NCI-H2227 (cell line): ENCODE results near the gene TRIM14.

Experiments used
- DNase-seq: peaks from one replicate; lab custom pipeline; 2025; ENCODE audit not compliant: unreplicated experiment; lab: John Stamatoyannopoulos, UW

TRIM14 gene, protein sequence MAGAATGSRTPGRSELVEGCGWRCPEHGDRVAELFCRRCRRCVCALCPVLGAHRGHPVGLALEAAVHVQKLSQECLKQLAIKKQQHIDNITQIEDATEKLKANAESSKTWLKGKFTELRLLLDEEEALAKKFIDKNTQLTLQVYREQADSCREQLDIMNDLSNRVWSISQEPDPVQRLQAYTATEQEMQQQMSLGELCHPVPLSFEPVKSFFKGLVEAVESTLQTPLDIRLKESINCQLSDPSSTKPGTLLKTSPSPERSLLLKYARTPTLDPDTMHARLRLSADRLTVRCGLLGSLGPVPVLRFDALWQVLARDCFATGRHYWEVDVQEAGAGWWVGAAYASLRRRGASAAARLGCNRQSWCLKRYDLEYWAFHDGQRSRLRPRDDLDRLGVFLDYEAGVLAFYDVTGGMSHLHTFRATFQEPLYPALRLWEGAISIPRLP

DNA sequence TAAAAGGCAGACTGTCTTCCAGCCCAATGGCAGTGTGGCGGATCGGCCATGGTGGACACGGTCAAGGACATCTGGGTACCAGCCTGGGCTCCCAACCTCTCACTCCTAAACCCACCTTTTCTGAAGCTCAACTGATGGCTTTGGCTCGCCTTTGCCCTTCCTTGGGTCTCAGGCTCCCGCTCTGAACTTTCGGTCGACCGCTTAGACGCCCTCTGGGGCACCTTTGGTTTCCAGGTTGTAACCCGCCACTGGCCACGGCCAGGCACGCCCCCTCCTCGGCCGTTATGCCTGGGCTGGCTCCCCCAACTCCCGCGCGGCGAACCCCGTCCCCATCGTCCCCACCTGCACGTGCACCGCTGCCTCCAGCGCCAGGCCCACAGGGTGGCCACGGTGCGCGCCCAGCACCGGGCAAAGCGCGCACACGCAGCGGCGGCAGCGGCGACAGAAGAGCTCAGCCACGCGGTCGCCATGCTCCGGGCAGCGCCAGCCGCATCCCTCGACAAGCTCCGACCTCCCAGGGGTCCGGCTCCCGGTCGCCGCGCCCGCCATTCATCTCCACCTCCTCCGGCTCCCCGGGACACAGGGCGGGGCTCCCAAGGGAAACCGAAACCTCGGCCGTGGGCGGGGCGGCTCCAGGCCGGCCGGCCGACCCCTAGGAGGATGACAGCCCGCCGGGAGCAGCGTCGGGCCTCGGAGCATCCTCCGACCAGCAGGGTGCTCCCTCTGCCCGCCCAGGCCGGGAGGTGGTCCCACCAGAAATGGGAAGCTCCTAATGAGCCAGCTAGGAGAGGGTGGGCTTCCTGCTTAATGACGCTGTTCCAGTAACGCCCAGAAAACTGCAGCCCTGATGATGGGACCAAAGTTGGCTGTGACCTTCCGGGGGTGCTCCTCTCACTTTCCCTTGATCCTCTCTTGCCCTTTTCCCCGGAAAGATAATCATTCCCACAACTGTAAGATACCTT, at the start of gene TRIM14:
Gene TRIM14 (minus strand): TSS at position 583 of the 962 bp plus-strand sequence. CDS start 34 bp downstream, at position 549.
- peak; percentile 53 for DNase-seq

DNA sequence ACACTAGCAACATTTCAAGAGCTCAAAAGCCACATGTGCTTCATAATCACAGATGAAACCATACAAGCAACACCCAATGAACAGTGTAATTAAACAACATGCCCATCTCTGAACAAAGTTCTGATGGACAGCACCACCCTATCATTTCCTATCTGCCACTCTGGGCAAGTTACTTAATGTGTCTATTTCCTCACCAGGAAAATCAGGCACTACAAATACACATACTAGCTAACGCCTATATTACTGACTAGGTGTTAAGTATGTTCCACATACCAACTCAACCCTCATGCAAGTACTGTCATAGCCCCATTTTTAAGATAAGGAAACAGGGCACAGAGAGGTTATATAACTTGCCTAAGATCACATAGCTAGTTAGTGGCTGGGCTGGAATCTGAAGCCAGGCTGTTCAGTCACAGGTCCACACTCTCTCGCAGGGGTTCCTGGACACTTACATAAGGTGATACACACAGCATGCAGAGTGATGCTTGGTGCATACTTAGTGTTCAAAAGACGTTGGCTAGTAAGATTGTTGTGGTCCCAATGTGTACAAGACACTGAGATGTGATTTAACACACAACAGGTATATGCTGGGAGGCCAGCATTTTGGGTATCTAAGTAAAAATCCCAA, 49.2 kb upstream of the TRIM14 start:
- DNase-seq, result no peak

DNA sequence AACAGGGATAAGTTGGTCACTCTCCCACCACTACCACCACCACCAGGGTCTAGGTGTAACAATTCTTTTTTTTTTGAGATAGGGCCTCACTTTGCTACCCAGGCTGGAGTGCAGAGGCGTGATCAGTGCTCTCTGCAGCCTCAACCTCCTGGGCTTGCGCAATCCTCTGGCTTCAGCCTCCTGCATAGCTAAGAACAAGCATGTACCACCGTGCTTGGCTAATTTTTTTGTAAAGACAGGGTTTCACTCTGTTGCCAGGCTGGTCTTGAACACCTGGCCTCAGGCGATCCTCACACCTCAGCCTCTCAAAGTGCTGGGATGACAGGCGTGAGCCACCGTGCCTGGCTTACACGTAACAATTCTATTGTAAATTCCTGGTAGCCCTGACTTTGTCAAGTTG, 45.9 kb upstream of the TRIM14 start:
- DNase-seq, result no peak

DNA sequence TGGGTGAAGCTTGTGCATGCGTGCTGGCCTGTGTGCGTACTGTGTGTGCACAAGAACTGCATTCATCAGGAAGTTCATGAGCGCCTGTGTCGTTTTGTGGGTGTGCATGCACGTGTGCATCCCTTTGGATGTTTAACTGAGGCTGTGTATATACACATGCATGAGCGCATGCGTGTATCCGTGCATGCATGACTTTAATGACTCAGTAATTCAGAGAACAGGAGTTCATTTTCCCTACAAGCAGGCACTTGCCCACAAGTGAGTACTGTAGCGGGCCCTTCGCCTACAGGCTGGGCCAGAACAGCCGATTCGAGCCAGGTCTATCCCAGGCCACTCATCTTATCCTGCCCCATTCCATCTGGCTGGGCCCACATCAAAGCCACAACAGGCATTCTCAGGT, 43.6 kb upstream of the TRIM14 start:
- DNase-seq, result no peak

DNA sequence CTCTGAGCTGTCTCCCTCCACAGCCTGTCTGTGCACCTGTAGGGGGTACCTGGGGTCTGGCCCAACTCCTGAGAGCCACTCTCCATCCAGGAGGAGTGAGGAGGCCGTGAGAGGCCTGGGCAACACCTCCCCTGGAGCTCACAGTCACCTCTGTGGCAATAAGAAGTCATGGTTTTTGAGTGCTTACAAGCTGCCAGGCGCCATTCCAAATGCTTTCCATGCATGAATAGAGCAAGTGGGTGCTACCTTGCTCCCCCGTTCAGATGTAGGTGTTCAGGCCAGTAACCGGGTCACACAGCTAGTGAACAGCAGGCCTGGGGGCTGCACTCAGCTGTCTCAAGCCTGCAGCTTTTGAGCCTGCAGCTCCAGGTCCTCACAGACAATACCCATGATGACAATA, 42.8 kb upstream of the TRIM14 start:
- no peak for DNase-seq

DNA sequence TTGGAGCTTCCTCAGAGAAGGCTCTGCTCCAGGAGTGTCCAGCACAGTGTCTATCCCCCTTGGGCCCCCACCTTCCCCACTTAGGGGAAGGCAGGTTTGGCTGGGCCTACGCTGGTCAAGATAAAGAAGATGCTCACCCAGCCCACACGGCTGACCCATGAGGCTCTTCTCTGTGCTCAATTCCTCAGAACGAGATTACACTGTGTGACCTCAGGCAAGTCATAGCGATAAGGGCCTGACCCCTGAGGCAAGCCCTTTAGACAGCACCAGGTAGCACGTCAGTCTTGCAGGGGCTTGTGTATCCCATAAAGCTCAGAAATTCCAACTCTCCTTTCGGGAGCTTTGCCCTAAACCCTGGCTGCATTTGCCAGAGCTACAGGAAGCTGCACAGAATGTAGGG, 40.8 kb upstream of the TRIM14 start:
- no peak for DNase-seq

DNA sequence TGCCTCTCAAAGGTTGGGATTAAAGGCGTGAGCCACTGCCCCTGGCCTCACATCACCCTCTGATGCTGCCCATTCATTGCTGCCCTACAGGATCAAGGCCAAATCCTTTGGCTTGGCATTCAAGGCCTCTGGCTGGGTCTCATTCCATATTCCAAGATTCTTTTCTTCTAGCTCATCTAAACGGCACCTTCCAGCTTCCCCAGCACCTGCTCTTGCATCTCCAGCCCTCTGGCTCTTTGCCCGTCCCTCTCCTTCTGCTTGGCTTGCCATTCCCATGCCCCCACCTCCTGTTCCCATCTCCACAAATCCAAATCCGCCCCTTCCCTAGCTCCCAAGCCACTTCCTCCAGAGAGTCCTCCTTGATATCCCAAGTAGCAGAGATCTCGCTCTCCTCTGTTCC, 40.3 kb upstream of the TRIM14 start:
- DNase-seq, result no peak

DNA sequence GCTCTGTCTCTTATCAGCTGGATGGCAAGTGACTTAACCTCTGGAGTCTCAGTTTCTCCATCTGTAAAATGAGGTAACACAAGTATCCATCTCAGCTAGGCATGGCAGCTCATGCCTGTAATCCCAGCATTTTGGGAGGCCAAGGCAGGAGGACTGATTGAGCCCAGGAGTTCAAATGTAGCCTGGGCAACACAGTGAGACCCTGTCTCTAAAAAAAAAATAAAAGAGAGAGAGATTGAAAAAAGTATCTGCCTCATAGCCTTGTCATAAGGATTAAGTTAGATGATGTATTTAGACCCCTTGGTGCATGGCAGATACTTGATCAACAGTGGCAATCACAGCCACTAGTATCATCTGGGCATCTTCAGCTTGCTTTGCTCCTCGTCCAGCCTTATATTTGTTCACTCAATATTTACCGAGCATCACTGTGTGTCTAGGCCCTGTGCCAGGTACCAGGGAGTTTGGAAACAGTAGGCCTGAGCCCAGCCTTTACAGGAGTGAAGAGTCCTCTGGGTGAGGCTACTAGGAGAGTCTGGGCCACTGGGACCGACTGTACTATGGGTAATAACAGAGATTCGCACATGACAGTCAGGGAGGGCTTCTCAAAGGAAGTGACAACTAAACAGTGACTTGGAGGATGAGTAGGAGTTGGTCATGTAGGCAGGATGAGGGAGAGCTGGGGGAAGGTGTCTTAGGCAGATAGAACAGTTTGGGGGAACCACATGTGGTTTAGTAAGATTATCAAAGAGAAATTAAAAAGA, 39.2 kb upstream of the TRIM14 start:
- no peak for DNase-seq

DNA sequence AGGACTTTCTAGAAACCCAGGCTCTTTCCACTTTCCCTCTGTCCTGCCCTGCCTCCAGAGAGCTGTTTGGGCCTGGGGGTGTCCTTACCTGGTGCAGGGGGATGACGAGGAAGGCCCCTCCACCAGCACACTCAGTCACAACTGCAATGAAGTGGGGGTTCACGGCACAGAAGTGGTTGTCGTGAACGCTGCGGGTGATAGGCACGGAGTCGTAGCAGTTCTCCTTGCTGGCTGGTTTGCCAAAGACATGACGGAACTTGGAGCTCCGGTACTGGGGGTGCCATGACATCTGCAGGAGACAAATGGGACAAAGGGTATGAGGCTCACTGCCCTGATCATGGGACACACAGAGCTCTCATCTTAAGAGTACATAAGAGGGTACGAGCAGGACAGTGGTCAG, 38.4 kb upstream of the TRIM14 start:
- no peak for DNase-seq

DNA sequence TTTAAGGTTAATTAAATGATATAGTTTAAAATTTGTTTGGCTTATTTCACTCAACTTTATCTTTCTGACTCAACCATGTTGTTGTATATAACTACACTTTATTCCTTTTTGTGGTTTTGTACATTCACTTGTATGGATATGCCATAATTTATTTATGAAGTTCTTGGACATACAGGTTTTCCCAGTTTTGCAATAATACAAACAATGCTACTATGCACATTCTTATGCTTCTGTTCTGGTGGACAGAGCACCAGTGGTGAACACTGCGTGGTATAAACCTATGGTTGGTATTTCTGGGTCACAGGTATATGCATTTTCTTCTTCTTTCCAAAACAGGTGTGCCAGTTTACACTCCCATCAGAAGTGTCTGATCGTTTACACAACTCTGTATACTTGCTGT, 35.7 kb upstream of the TRIM14 start:
- DNase-seq, result no peak

DNA sequence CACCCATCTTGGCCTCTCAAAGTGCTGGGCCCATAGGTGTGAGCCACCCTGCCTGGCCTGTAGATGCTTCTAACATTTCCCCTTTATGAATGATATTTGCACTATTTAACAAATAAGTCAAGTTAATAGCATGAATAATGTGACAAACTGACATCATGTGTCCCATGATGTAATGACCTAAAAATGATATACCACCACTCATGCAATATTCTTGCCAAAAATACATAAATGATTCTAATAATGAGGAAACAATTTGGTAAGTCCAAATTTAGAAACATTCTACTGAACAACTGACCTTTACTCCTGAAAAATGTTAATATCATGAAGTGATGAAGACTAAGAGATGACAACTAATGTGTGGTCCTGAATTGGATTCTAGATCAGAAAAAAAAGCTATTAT, 33.5 kb upstream of the TRIM14 start:
- DNase-seq, result no peak

DNA sequence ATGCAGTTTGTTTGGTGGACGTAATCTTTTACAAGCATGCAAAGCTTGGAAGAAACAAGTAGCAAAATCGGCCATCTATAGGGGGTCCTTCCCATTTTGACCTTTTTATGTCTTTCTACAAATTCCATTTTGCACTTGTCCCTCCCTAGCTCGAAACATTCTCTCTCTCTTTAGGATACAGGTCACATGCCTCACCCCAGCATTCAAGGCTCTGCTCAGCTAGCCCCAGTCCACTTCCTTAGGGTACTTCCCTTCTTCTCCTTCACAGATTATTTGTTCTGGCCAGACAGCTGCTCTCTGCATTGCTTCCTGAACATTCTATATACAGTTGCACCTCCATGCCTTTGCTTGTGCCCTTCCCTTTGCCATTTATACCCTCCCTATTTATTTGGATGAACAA, 31.7 kb upstream of the TRIM14 start:
- DNase-seq, result no peak

DNA sequence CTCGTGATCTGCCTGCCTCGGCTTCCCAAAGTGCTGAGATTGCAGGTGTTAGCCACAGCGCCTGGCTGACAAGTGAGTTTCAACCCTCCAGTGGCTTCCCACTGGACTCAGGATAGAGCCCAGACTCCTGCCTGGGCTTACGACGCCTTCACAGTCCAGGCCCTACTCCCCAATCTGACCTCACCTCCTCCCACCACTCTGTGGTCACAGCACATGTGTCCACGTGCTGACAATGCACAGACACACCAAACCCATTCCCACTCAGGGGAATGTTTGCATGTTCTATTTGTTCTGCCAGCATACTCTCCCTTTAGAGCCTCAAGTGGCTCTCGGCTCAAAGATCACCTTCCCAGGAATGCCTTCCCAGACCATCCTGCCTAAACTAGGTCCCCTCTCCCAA, 31.1 kb upstream of the TRIM14 start:
- DNase-seq, result no peak

DNA sequence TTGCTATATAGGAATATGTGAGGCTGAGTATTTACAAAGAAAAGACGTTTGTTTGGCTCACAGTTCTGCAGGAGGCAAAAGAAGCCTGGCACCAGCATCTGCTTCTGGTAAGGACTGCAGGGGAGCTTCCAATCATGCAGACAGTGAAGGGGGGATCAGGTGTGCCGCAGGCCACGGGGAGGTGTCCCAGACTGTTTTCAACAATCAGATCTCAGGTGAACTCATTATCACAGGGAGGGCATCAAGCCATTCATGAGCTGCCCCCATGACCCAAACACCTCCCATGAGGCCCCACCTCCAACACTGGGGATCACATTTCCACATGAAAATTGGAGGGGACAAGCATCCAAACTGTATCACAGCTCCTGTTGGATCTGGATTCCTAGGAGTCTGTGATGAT, 30.4 kb upstream of the TRIM14 start:
- no peak for DNase-seq

DNA sequence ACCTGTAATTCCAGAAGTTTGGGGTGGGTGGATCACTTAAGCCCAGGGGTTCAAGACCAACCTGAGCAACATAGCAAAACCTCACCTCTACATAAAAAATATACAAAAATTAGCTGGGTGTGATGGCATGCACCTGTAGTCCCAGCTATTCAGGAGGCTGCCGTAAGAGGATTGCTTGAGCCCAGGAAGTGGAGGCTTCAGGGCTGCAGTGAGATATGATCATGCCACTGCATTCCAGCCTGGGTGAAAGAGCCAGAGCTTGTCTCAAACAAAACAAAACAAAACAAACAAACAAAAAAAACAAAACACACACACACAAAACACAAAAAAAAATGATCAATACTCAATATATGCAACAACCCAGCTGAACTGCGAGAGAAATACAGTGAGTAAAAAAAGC, 29.5 kb upstream of the TRIM14 start:
- no peak for DNase-seq

DNA sequence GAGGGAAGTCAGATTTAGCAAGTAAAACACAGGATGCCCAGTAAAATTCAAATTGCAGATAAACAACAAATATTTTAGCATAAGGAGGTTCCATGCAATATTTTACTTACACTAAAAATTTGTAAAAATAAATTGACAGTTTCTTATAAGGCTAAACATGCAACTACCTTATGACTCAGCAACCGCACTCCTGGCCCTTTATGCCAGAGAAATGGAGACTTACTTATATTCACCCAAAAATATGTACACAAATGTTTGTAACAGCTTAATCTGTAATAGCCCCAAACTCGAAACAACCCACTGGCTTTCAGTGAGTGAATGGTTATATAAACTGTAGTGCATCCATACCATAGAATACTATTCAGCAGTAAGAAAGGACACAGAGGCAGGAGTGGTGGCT, 28.6 kb upstream of the TRIM14 start:
- no peak for DNase-seq

DNA sequence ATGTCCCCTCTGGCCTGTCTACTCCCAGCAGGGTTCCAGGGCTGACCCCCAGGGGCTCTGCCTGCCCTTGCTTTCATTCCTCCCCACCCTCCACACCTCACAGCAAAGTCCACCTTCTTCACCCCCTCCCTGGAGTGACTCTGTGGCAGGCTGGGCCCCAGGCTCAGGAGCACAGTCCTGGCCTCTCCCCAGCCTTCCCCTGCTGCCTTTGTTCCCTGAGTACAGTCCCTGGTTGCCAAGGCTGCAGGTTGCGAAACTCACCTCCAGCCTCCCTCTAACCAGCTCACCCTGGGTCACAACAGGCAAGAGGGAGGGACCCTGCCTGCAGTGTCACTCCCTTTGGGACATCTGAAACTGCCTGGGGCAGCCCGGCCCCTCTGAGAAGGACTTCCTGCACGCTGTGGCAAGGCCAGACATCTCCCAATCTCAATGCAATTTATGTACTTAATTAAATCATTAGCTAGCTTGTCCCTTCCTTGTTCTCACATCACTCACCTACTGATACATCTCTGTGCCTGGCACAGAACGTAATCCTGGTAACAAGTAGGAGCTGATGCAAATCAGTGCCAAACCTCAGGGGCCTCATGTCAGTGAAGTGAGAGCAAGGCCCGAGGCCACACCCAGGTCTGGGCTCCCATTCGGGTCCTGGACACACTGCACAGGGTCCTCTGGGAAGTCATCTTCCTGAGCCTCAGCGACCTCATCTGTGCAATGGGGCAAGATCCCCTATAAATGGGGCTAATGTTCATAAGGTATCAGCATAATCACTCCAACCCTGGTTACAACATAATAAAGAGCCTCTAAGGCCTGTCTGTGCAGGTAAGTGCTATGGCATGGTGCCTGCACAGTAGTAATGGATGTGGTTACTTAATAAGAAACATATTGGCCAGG, 27.3 kb upstream of the TRIM14 start:
- DNase-seq, result no peak

DNA sequence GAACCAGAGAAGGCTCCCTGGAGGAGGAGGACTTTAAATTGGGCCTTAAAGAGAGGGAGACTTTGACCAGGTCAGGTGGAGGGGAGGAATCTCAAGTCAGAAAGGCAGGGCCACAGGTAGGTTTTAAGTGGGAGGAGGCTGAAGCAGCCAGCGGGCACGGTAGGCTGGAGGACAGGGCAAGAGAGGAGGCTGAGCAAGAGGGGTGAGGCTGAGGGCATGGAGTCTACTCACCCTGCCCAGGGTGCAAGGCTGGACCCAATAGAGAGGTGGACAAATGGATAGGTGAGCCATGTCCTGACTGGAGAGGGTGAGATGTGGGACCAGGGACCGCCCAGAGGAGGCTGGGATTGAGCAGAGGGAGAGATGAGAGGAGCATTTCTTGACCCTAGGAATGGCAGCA, 25.6 kb upstream of the TRIM14 start:
- no peak for DNase-seq

DNA sequence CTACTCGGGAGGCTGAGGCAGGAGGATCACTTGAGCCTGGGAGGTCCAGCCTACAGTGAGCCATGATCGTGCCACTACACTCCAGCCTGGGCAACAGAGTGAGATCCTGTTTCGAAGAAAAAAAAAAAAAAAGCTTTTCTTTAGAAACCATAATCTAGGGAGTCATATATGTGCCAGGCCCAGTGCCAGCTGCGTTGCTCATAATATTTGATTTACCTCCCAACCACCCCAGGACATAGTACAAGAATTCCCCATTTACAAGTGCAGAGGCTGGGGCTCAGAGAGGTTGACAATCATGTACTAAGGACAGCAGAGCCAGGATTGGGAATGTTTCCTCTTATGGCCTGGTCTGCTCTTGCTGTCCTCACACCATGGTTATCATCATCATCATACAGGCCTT, 25.1 kb upstream of the TRIM14 start:
- no peak for DNase-seq

DNA sequence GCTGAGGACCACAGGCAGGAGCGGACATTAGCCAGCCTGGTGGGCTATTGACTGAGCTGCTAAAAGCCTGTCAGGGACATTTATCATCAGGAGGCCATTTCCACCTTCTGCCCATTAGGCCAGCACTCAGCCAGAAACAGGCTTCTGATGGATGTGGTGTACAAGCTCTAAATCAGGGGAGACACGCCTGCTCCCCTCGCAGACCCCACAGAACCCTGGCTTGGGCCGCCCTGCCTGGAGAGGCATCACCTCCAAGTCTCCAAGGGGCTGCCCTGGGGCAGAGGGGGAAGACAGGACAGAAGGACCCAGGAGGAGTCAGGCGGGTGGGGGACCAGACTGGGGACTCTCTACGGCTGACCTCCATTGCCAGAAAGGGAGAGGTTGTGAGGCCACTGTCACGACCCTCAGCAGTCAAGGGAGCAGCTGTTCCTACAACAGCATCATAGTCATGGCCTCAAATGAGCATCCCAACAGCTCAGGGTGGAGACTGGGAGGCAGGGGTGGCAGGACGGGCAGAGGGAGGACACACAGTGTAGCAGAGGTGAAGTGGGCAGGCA, 24.0 kb upstream of the TRIM14 start:
- no peak for DNase-seq
